ENCODE results near the gene XYLB.

XYLB gene

DNA sequence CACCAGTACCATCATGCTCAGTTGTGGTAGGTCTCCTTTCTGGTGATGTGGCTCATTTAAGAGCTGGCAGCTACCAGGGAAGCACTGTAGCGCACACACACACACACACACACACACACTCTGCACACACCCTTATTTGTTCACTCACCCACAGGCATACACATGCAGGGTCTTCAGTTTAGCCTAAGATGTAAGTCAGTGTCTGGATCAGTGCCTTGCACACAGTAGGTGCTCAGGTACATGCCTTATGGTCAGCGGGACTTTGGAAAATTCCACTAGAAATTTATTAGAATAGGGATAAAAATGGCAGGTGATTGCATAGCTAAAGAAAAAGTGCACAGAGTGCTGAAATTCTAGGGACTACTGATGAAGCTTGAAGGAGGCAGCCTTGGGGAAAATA lies 23.6 kb downstream of the XYLB start:
- no peak for DNase-seq (ENCODE audit: extremely low spot score)
- TF ChIP-seq HDGF (IDR thresholded peaks at IDR 0.05; ENCODE audit: borderline replicate concordance) (no peak), FOXM1 (IDR thresholded peaks at IDR 0.05; ENCODE audit: borderline replicate concordance) (no peak), ZNF384 (IDR thresholded peaks at IDR 0.05) (no peak), LEF1 (IDR thresholded peaks at IDR 0.05; ENCODE audit: borderline replicate concordance) (no peak), L3MBTL2 (conservative IDR thresholded peaks at IDR 0.05) (no peak), CTBP1 (IDR thresholded peaks at IDR 0.05; ENCODE audit: borderline replicate concordance) (no peak), TARDBP (IDR thresholded peaks at IDR 0.05) (no peak), SP1 (IDR thresholded peaks at IDR 0.05) (no peak), ARNT (IDR thresholded peaks at IDR 0.05) (no peak), ELF4 (IDR thresholded peaks at IDR 0.05) (no peak), FOXK2 (IDR thresholded peaks at IDR 0.05) (no peak), BHLHE40 (IDR thresholded peaks at IDR 0.05; ENCODE audit: borderline replicate concordance) (no peak), FOXA1 (IDR thresholded peaks at IDR 0.05) (no peak), NFRKB (IDR thresholded peaks at IDR 0.05) (no peak), PKNOX1 (IDR thresholded peaks at IDR 0.05) (no peak), SUZ12 (IDR thresholded peaks at IDR 0.05) (no peak)
- POLR2A ChIA-PET: no interaction called here
- CTCF ChIA-PET: interaction anchor here (0.8 kb wide), 1 partner anchor 830 kb away, joined by 4 read pairs; no protein-coding TSS in a partner anchor

DNA sequence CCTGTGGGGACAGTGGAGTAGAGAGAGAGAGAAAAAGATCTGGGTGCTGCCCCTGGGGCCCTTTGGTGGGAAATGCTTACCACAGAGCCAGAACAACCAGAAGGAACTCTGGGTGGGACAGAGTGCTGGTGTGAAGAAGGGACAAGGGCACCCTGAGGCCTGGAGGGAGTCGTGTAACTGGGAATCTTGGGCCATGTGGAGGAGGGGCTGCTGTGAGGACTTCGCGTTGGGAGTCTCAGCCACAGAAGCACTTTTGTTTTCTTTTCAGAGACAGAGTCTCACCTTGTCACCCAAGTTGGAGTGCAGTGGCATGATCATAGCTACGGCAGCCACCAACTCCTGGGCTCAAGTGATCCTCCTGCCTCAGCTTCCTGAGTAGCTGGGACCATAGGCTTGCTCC lies 24.3 kb downstream of the XYLB start:
- CTCF ChIA-PET: no interaction called here
- no peak for DNase-seq (ENCODE audit: extremely low spot score)
- TF ChIP-seq FOXA1 (IDR thresholded peaks at IDR 0.05): no peak
- no peak for TF ChIP-seq FOXM1 (IDR thresholded peaks at IDR 0.05; ENCODE audit: borderline replicate concordance)
- TF ChIP-seq BHLHE40 (IDR thresholded peaks at IDR 0.05; ENCODE audit: borderline replicate concordance): no peak
- no peak for TF ChIP-seq CTBP1 (IDR thresholded peaks at IDR 0.05; ENCODE audit: borderline replicate concordance)
- TF ChIP-seq L3MBTL2 (conservative IDR thresholded peaks at IDR 0.05): no peak
- no peak for TF ChIP-seq ARNT (IDR thresholded peaks at IDR 0.05)
- no peak for TF ChIP-seq PKNOX1 (IDR thresholded peaks at IDR 0.05)
- TF ChIP-seq NFRKB (IDR thresholded peaks at IDR 0.05): no peak
- TF ChIP-seq ZNF384 (IDR thresholded peaks at IDR 0.05): no peak
- no peak for TF ChIP-seq TARDBP (IDR thresholded peaks at IDR 0.05)
- TF ChIP-seq LEF1 (IDR thresholded peaks at IDR 0.05; ENCODE audit: borderline replicate concordance): no peak
- TF ChIP-seq SP1 (IDR thresholded peaks at IDR 0.05): no peak
- no peak for TF ChIP-seq SUZ12 (IDR thresholded peaks at IDR 0.05)
- TF ChIP-seq ELF4 (IDR thresholded peaks at IDR 0.05): no peak
- no peak for TF ChIP-seq HDGF (IDR thresholded peaks at IDR 0.05; ENCODE audit: borderline replicate concordance)
- no peak for TF ChIP-seq FOXK2 (IDR thresholded peaks at IDR 0.05)
- POLR2A ChIA-PET: no interaction called here

- TF ChIP-seq PKNOX1 (IDR thresholded peaks at IDR 0.05) (no peak), CTBP1 (IDR thresholded peaks at IDR 0.05; ENCODE audit: borderline replicate concordance) (no peak), TARDBP (IDR thresholded peaks at IDR 0.05) (no peak)
- ChIA-PET POLR2A (no interaction called here), CTCF (no interaction called here)
- no peak for DNase-seq (ENCODE audit: extremely low spot score)
These were observed 25.1 kb downstream of the XYLB start for GRCh38 chr3:38371541-38372213.

DNA sequence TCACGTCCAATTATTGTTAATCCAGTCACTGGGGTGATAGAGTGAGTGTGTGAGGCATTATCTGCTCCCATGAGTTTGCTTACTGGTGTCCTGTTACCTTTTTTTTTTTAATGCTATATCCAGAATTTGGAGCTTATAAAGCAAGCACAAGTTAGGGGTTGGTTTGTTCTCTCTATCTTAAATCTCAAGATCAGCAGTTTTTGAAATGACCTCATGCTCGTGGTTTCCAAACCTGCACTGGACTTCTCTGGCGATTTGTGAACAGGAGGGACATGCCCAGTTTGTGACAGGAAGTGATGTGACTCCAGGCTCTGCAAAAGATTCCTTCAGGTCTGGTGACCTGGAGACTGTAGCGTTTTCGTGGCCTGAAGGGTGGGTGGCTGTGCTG lies 25.6 kb downstream of the XYLB start:
- POLR2A ChIA-PET: no interaction called here
- TF ChIP-seq ELF4 (IDR thresholded peaks at IDR 0.05) (no peak), SP1 (IDR thresholded peaks at IDR 0.05) (no peak), L3MBTL2 (conservative IDR thresholded peaks at IDR 0.05) (no peak), LEF1 (IDR thresholded peaks at IDR 0.05; ENCODE audit: borderline replicate concordance) (no peak), FOXM1 (IDR thresholded peaks at IDR 0.05; ENCODE audit: borderline replicate concordance) (no peak), NFRKB (IDR thresholded peaks at IDR 0.05) (no peak), PKNOX1 (IDR thresholded peaks at IDR 0.05) (no peak), ZNF384 (IDR thresholded peaks at IDR 0.05) (no peak), ARNT (IDR thresholded peaks at IDR 0.05) (no peak), SUZ12 (IDR thresholded peaks at IDR 0.05) (no peak), BHLHE40 (IDR thresholded peaks at IDR 0.05; ENCODE audit: borderline replicate concordance) (no peak), FOXA1 (IDR thresholded peaks at IDR 0.05) (no peak), TARDBP (IDR thresholded peaks at IDR 0.05) (no peak), HDGF (IDR thresholded peaks at IDR 0.05; ENCODE audit: borderline replicate concordance) (no peak), FOXK2 (IDR thresholded peaks at IDR 0.05) (no peak), CTBP1 (IDR thresholded peaks at IDR 0.05; ENCODE audit: borderline replicate concordance) (no peak)
- no peak for DNase-seq (ENCODE audit: extremely low spot score)
- CTCF ChIA-PET: no interaction called here

DNA sequence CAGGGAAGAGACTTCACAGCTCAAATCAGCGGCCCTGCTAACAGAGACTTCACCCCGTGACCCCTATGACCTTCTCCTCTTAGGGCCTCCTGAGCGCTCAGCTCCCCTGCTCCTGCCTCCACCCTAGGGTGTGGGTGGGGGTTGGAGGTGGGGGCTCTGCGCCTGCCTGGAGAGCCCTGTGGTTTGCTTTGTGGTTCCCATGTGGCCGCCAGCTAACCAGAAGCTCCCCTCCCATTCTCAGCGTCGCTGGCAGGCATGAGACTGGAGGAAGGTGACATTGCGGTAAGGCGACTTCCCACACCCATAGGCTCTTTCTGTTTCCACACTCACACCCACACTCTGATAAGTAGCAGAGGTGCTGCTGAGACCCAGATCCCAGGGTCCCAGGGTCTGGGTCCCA lies 27.6 kb downstream of the XYLB start:
- ChIA-PET POLR2A (no interaction called here), CTCF (no interaction called here)
- no peak for DNase-seq (ENCODE audit: extremely low spot score)
- TF ChIP-seq SP1 (IDR thresholded peaks at IDR 0.05) (no peak), FOXK2 (IDR thresholded peaks at IDR 0.05) (no peak), HDGF (IDR thresholded peaks at IDR 0.05; ENCODE audit: borderline replicate concordance) (no peak), BHLHE40 (IDR thresholded peaks at IDR 0.05; ENCODE audit: borderline replicate concordance) (no peak), PKNOX1 (IDR thresholded peaks at IDR 0.05) (no peak), ARNT (IDR thresholded peaks at IDR 0.05) (no peak), ZNF384 (IDR thresholded peaks at IDR 0.05) (no peak), SUZ12 (IDR thresholded peaks at IDR 0.05) (no peak), FOXM1 (IDR thresholded peaks at IDR 0.05; ENCODE audit: borderline replicate concordance) (no peak), ELF4 (IDR thresholded peaks at IDR 0.05) (no peak), NFRKB (IDR thresholded peaks at IDR 0.05) (no peak), LEF1 (IDR thresholded peaks at IDR 0.05; ENCODE audit: borderline replicate concordance) (no peak), FOXA1 (IDR thresholded peaks at IDR 0.05) (no peak), TARDBP (IDR thresholded peaks at IDR 0.05) (no peak), CTBP1 (IDR thresholded peaks at IDR 0.05; ENCODE audit: borderline replicate concordance) (no peak), L3MBTL2 (conservative IDR thresholded peaks at IDR 0.05) (no peak)

Data from HEK293T (cell line).